GM12878 (cell line): ENCODE results near the gene IRF1. TPM values are rescaled to one million over a fixed set of nuclear protein-coding genes. Genes with fewer than 3 reads are reported as not detected.

ENCODE experiments used
- ASH2L ChIP-seq: fragments of 300-600, 200-600 bp; sonication (generic); IDR thresholded peaks from 2 replicates; pipeline ENCODE4 v1.6.1; 2017; ENCODE audit warnings: low read depth, mild to moderate bottlenecking, borderline replicate concordance
- E2F4 ChIP-seq: IDR thresholded peaks from 2 replicates; pipeline ENCODE4 v1.6.1; 2012; ENCODE audit warnings: low read depth, low read length, improper control_type of control experiment
- EGR1 ChIP-seq, 2 experiments: IDR thresholded peaks; 1 replicate in 1 of 2; 2 replicates in 1 of 2; pipeline ENCODE4 v1.6.1; 2011 to 2012; ENCODE audit warnings: low read depth in 2 of 2, low read length in 2 of 2, borderline replicate concordance in 1 of 2, mild to moderate bottlenecking in 1 of 2, moderate library complexity in 1 of 2
- FOXM1 ChIP-seq: IDR thresholded peaks from 2 replicates; pipeline ENCODE4 v1.6.1; 2012; ENCODE audit warnings: low read depth, mild to moderate bottlenecking, inconsistent platforms, low read length, moderate library complexity
- GABPA ChIP-seq: IDR thresholded peaks from 2 replicates; pipeline ENCODE4 v1.6.1; 2014; ENCODE audit warnings: antibody characterized with exemption, low read depth, mild to moderate bottlenecking, inconsistent platforms
- IKZF2 ChIP-seq, 2 experiments: fragments of 450-650 bp; IDR thresholded peaks; 2 replicates each; pipeline ENCODE4 v1.6.1; 2017; ENCODE audit warnings: mild to moderate bottlenecking in 2 of 2, moderate library complexity in 2 of 2
- MEF2A ChIP-seq: IDR thresholded peaks from 2 replicates; pipeline ENCODE4 v1.6.1; 2011; ENCODE audit warnings: low read depth, mild to moderate bottlenecking, low read length, moderate library complexity; ENCODE audit not compliant: insufficient read depth
- PAX5 ChIP-seq: IDR thresholded peaks from 2 replicates; pipeline ENCODE4 v1.6.1; 2011; ENCODE audit warnings: low read depth, low read length, borderline replicate concordance
- POLR2AphosphoS5 ChIP-seq: IDR thresholded peaks from 2 replicates; pipeline ENCODE4 v1.6.1; 2011; ENCODE audit warnings: mild to moderate bottlenecking, low read length, inconsistent platforms
- RB1 ChIP-seq: fragments of 450-650 bp; formaldehyde crosslinking; IDR thresholded peaks from 2 replicates; pipeline ENCODE4 v1.6.1; 2017; ENCODE audit warnings: mild to moderate bottlenecking, borderline replicate concordance
- REST ChIP-seq: IDR thresholded peaks from 2 replicates; pipeline ENCODE4 v1.6.1; 2012; ENCODE audit warnings: mild to moderate bottlenecking, low read depth, low read length
- SMAD1 ChIP-seq: fragments of 450-650 bp; IDR thresholded peaks from 2 replicates; pipeline ENCODE4 v1.6.1; 2018; ENCODE audit warnings: mild to moderate bottlenecking, low read depth; ENCODE audit not compliant: partially characterized antibody
- SREBF1 ChIP-seq: IDR thresholded peaks from 2 replicates; pipeline ENCODE4 v1.6.1; 2012; ENCODE audit warnings: mild to moderate bottlenecking, low read length
- TBL1XR1 ChIP-seq: IDR thresholded peaks from 2 replicates; pipeline ENCODE4 v1.6.1; 2012; ENCODE audit warnings: low read depth, low read length, improper control_type of control experiment
- TCF3 ChIP-seq: IDR thresholded peaks from 2 replicates; pipeline ENCODE4 v1.6.1; 2012; ENCODE audit warnings: low read depth, mild to moderate bottlenecking, low read length, borderline replicate concordance; ENCODE audit not compliant: insufficient read depth
- ZBTB11 ChIP-seq: fragments of 450-650 bp; formaldehyde crosslinking; IDR thresholded peaks from 2 replicates; pipeline ENCODE4 v1.5.0; 2022; ENCODE audit warnings: mild to moderate bottlenecking, missing genetic modification characterization
- polyA plus RNA-seq, 11 experiments: library from polyadenylated mRNA; depleted of rRNA in 4 of 11; unstranded in 6 of 11; stranded (reverse) in 5 of 11; fragments of >200 nt; fragmentation: Nextera tagmentation in 4 of 11; fragmentation: Illumina TruSeq in 1 of 11; extraction: Ambion mirVana in 4 of 11; extraction: Trizol in 1 of 11; gene quantifications; 1 replicate in 1 of 11; 2 replicates in 10 of 11; pipeline versions ENCODE4 v1.2.1 to v1.2.3, GENCODE V29; 2011 to 2016; ENCODE audit warnings: inconsistent platforms in 2 of 11, missing spikeins in 2 of 11, low read depth in 1 of 11
- total RNA-seq, 4 experiments: library from RNA; depleted of rRNA in 3 of 4; stranded (reverse); fragments of >200 nt in 3 of 4; fragmentation: Illumina TruSeq in 1 of 4; extraction: Trizol in 1 of 4; gene quantifications; 2 replicates each; pipeline versions ENCODE4 v1.2.1 to v1.2.3, GENCODE V29; 2013 to 2021
- TF ChIP-seq, protein P1 (sequence below): fragments of 450-650 bp; IDR thresholded peaks from 2 replicates; pipeline ENCODE4 v1.6.1; 2017; ENCODE audit warnings: mild to moderate bottlenecking, moderate library complexity

Gene IRF1
- total and polyA plus RNA-seq, 10 of the 15 experiments (the other 5 are each of a cell fraction or from before 2014, with no cell fraction given): 6.9 to 68.0 (median 49.6) TPM

- TF ChIP-seq E2F4 (no peak), TCF3 (no peak), SREBF1 (no peak), GABPA (no peak), TBL1XR1 (no peak), FOXM1 (no peak), POLR2AphosphoS5 (no peak), EGR1 (IDR thresholded peaks at IDR 0.05; ENCODE audit: borderline replicate concordance in 1 of 2, low read depth in 2 of 2, low read length in 2 of 2) (no peak; a peak in 1 of 3 replicates), SMAD1 (no peak), ZBTB11 (no peak), RB1 (no peak), ASH2L (no peak), MEF2A (no peak), PAX5 (peak; percentile 38; the same call in 1 of the 2 replicates), REST (no peak), IKZF2 (IDR thresholded peaks at IDR 0.05) (no peak; a peak in 2 of 4 replicates)
- TF ChIP-seq, protein P1, sequence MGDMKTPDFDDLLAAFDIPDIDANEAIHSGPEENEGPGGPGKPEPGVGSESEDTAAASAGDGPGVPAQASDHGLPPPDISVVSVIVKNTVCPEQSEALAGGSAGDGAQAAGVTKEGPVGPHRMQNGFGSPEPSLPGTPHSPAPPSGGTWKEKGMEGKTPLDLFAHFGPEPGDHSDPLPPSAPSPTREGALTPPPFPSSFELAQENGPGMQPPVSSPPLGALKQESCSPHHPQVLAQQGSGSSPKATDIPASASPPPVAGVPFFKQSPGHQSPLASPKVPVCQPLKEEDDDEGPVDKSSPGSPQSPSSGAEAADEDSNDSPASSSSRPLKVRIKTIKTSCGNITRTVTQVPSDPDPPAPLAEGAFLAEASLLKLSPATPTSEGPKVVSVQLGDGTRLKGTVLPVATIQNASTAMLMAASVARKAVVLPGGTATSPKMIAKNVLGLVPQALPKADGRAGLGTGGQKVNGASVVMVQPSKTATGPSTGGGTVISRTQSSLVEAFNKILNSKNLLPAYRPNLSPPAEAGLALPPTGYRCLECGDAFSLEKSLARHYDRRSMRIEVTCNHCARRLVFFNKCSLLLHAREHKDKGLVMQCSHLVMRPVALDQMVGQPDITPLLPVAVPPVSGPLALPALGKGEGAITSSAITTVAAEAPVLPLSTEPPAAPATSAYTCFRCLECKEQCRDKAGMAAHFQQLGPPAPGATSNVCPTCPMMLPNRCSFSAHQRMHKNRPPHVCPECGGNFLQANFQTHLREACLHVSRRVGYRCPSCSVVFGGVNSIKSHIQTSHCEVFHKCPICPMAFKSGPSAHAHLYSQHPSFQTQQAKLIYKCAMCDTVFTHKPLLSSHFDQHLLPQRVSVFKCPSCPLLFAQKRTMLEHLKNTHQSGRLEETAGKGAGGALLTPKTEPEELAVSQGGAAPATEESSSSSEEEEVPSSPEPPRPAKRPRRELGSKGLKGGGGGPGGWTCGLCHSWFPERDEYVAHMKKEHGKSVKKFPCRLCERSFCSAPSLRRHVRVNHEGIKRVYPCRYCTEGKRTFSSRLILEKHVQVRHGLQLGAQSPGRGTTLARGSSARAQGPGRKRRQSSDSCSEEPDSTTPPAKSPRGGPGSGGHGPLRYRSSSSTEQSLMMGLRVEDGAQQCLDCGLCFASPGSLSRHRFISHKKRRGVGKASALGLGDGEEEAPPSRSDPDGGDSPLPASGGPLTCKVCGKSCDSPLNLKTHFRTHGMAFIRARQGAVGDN: peak; percentile 94
These were observed 34.1 kb downstream of the IRF1 start (continued) for GRCh38 chr5:132456296-132456986.
